ENCODE results near the gene BICDL2. TPM values are rescaled to one million over a fixed set of nuclear protein-coding genes. Genes with fewer than 3 reads are reported as not detected.

Gene BICDL2
- total RNA-seq, 4 donors from 2014 or later, result 0.31 to 3.1 (median 0.31) TPM; not detected in 1

- Histone ChIP-seq H3K4me1 (peaks cover 0 to 39% (median 15%) of the 10 kb centered on the region in 3 donors), H3K27ac (no peak overlapping the region), H3K27me3 (peaks cover 53% of the 10 kb centered on the region), H3K4me3 (no peak overlapping the region), H3K36me3 (peaks cover 0 to 22% of the 10 kb centered on the region in 2 donors), H3K9me3 (no peaks in the 10 kb centered on the region)
- WGBS, 2 donors (ENCODE audit: low coverage in 1 of 2), result 33 to 42% methylated on average over 2 to 3 of the region's 15 CpGs
- TF ChIP-seq POLR2A (IDR thresholded peaks at IDR 0.05) (no peak), CTCF (IDR thresholded peaks at IDR 0.05) (no peak), EP300 (IDR thresholded peaks at IDR 0.05) (no peak), POLR2AphosphoS5 (IDR thresholded peaks at IDR 0.05) (no peak)
- ATAC-seq, result no peak
These were observed 7.9 kb downstream of the BICDL2 start for GRCh38 chr16:3028716-3029319.

- Histone ChIP-seq H3K9me3 (no peaks in the 10 kb centered on the region), H3K4me3 (no peak overlapping the region), H3K27me3 (peaks cover 47% of the 10 kb centered on the region), H3K36me3 (peaks cover 0 to 22% of the 10 kb centered on the region in 2 donors), H3K4me1 (peaks cover 0 to 46% (median 20%) of the 10 kb centered on the region in 3 donors), H3K27ac (peak overlapping the region in 1 of 4 donors; percentile 49)
- TF ChIP-seq CTCF (IDR thresholded peaks at IDR 0.05) (peak in 3 of 4 experiments; percentile 40 to 96 (median 66)), POLR2A (IDR thresholded peaks at IDR 0.05) (no peak), POLR2AphosphoS5 (IDR thresholded peaks at IDR 0.05) (no peak)
- WGBS, 2 donors (ENCODE audit: low coverage in 1 of 2), result 20% methylated on average over 1 of the region's 58 CpGs; no CpG with 5 or more reads in 1 of the 2 donors
- ATAC-seq, result peak; percentile 38
These were observed 8.6 kb downstream of the BICDL2 start for GRCh38 chr16:3027983-3028715.

GRCh38 chr16:3027489-3027795 lies 9.3 kb downstream of the BICDL2 start:
- H3K27ac ChIP-seq, result no peak overlapping the region
- TF ChIP-seq POLR2AphosphoS5 (IDR thresholded peaks at IDR 0.05), result no peak
- no peak for TF ChIP-seq POLR2A (IDR thresholded peaks at IDR 0.05)
- no peak for TF ChIP-seq CTCF (IDR thresholded peaks at IDR 0.05)
- TF ChIP-seq EP300 (IDR thresholded peaks at IDR 0.05), result no peak
- no peak for ATAC-seq
- no peak overlapping the region for H3K4me3 ChIP-seq
- WGBS, 2 donors (ENCODE audit: low coverage in 1 of 2), result 87 to 88% methylated on average over 4 to 5 of the region's 8 CpGs
- no peaks in the 10 kb centered on the region for H3K9me3 ChIP-seq
- peaks cover 0 to 53% (median 27%) of the 10 kb centered on the region in 3 donors for H3K4me1 ChIP-seq
- H3K36me3 ChIP-seq, result peaks cover 0 to 22% of the 10 kb centered on the region in 2 donors
- peaks cover 40% of the 10 kb centered on the region for H3K27me3 ChIP-seq

GRCh38 chr16:3026609-3027488 lies 9.9 kb downstream of the BICDL2 start:
- Histone ChIP-seq H3K36me3 (peaks cover 0 to 22% of the 10 kb centered on the region in 2 donors), H3K27me3 (peaks cover 34% of the 10 kb centered on the region), H3K27ac (no peak overlapping the region), H3K4me1 (peaks cover 0 to 59% (median 31%) of the 10 kb centered on the region in 3 donors), H3K4me3 (no peak overlapping the region), H3K9me3 (no peaks in the 10 kb centered on the region)
- no peak for TF ChIP-seq POLR2A (IDR thresholded peaks at IDR 0.05)
- no peak for TF ChIP-seq POLR2AphosphoS5 (IDR thresholded peaks at IDR 0.05)
- TF ChIP-seq CTCF (IDR thresholded peaks at IDR 0.05), result no peak
- TF ChIP-seq EP300 (IDR thresholded peaks at IDR 0.05), result no peak
- no peak for ATAC-seq
- WGBS, 2 donors (ENCODE audit: low coverage in 1 of 2), result 85 to 88% methylated on average over 7 to 8 of the region's 24 CpGs

All from gastroesophageal sphincter (tissue), 4 donors.